NCI-H345 treated with DMSO at 0.1 percent for 48 hours (cell line): ENCODE data around the gene SLC18A2.
"Not testable (repeated sequence)": the region's sequence is repeated elsewhere in the genome, so short reads cannot be mapped to it uniquely, and the experiment has no call there.

ENCODE experiments used
- DNase-seq: peaks from one replicate; lab custom pipeline; 2025; ENCODE audit not compliant: unreplicated experiment; lab: John Stamatoyannopoulos, UW

Gene SLC18A2

GRCh38 chr10:117240621-117241529 is at the start of gene SLC18A2:
Gene SLC18A2, plus strand, starts transcription at chr10:117241114. Its CDS starts 580 bp downstream, at chr10:117241694.
- DNase-seq: no peak

GRCh38 chr10:117197189-117197588 is 43.7 kb upstream of the SLC18A2 start, which contains the start of gene KCNK18:
Gene KCNK18, plus strand, starts transcription at chr10:117197489. Its CDS starts 0 bp downstream, at chr10:117197489.
- DNase-seq: no peak

GRCh38 chr10:117198088-117198487 is 42.8 kb upstream of the SLC18A2 start:
- no peak for DNase-seq

GRCh38 chr10:117201826-117202225 is 39.1 kb upstream of the SLC18A2 start:
- DNase-seq: no peak

- no peak for DNase-seq
These were observed 36.6 kb upstream of the SLC18A2 start for GRCh38 chr10:117204316-117204715.

GRCh38 chr10:117212176-117212575 is 28.7 kb upstream of the SLC18A2 start:
- no peak for DNase-seq

- no peak for DNase-seq
These were observed 26.5 kb upstream of the SLC18A2 start for GRCh38 chr10:117214401-117214800.

GRCh38 chr10:117215079-117215478 is 25.8 kb upstream of the SLC18A2 start:
- no peak for DNase-seq

- no peak for DNase-seq
These were observed 24.9 kb upstream of the SLC18A2 start for GRCh38 chr10:117216028-117216427.

GRCh38 chr10:117216611-117217195 is 24.2 kb upstream of the SLC18A2 start:
- DNase-seq: peak; percentile 37

GRCh38 chr10:117217196-117217761 is 23.6 kb upstream of the SLC18A2 start:
- DNase-seq: no peak

- no peak for DNase-seq
These were observed 22.3 kb upstream of the SLC18A2 start for GRCh38 chr10:117218654-117219053.

- DNase-seq: no peak
These were observed 19.7 kb upstream of the SLC18A2 start for GRCh38 chr10:117221156-117221711.

GRCh38 chr10:117222552-117222951 is 18.4 kb upstream of the SLC18A2 start:
- no peak for DNase-seq

- DNase-seq: no peak
These were observed 17.8 kb upstream of the SLC18A2 start for GRCh38 chr10:117222976-117223692.

GRCh38 chr10:117223693-117224430 is 17.1 kb upstream of the SLC18A2 start:
- no peak for DNase-seq

GRCh38 chr10:117224881-117225280 is 16.0 kb upstream of the SLC18A2 start:
- no peak for DNase-seq

- no peak for DNase-seq
These were observed 14.0 kb upstream of the SLC18A2 start for GRCh38 chr10:117226813-117227451.

- DNase-seq: no peak
These were observed 12.7 kb upstream of the SLC18A2 start for GRCh38 chr10:117228210-117228609.

- not testable (repeated sequence) for DNase-seq
These were observed 10.8 kb upstream of the SLC18A2 start for GRCh38 chr10:117230107-117230506.
